Loucy (cell line): Measurements from ENCODE around the gene ICE1.
"Not testable (repeated sequence)": the region's sequence is repeated elsewhere in the genome, so short reads cannot be mapped to it uniquely, and the experiment has no call there.

Experiments used
- H2AFZ ChIP-seq: fragments of 200-600 bp; sonication (generic); 2 replicates; pipeline ENCODE4 v1.6.0; 2016; ENCODE audit warnings: antibody characterized with exemption, mild to moderate bottlenecking, low read length, moderate library complexity
- H3F3A ChIP-seq: fragments of 200-600 bp; 2 replicates; pipeline ENCODE4 v1.6.0; 2016; ENCODE audit warnings: antibody characterized with exemption, low read depth, mild to moderate bottlenecking
- H3K27me3 ChIP-seq: fragments of 200-600 bp; sonication (generic); 2 replicates; pipeline ENCODE4 v1.6.1; 2014; ENCODE audit warnings: low read length, mild to moderate bottlenecking; ENCODE audit not compliant: insufficient read depth, poor library complexity, severe bottlenecking
- H3K36me3 ChIP-seq: fragments of 200-600 bp; sonication (generic); 2 replicates; pipeline ENCODE4 v1.6.1; 2016; ENCODE audit warnings: low read length; ENCODE audit not compliant: insufficient read depth
- H3K4me1 ChIP-seq: fragments of 200-600 bp; sonication (generic); 2 replicates; pipeline ENCODE4 v1.5.1; 2014; ENCODE audit warnings: low read length, mild to moderate bottlenecking; ENCODE audit not compliant: insufficient read depth, poor library complexity, severe bottlenecking
- H3K4me2 ChIP-seq: fragments of 200-600 bp; sonication (generic); 2 replicates; pipeline ENCODE4 v1.6.0; 2014; ENCODE audit warnings: antibody characterized with exemption, low read length, low read depth, mild to moderate bottlenecking; ENCODE audit not compliant: poor library complexity, severe bottlenecking
- H3K4me3 ChIP-seq: fragments of 200-600 bp; sonication (generic); 2 replicates; pipeline ENCODE4 v1.5.1; 2014; ENCODE audit warnings: low read length, mild to moderate bottlenecking, mixed read lengths; ENCODE audit not compliant: poor library complexity, severe bottlenecking
- H3K79me2 ChIP-seq: fragments of 200-600 bp; sonication (generic); 2 replicates; pipeline ENCODE4 v1.6.1; 2014; ENCODE audit warnings: low read length; ENCODE audit not compliant: insufficient read depth
- H3K9ac ChIP-seq: fragments of 200-600 bp; sonication (generic); 2 replicates; pipeline ENCODE4 v1.6.0; 2014; ENCODE audit warnings: mild to moderate bottlenecking, low read depth, low read length, moderate library complexity; ENCODE audit not compliant: poor library complexity, severe bottlenecking
- H3K9me2 ChIP-seq: fragments of 200-600 bp; sonication (generic); replicated peaks from 2 replicates; pipeline ENCODE4 v1.6.1; 2016; ENCODE audit warnings: low read depth, low read length, mixed read lengths
- H3K9me3 ChIP-seq: fragments of 200-600 bp; sonication (generic); 2 replicates; pipeline ENCODE4 v1.6.1; 2014; ENCODE audit warnings: mild to moderate bottlenecking, antibody characterized with exemption, low read length, low read depth; ENCODE audit not compliant: insufficient read depth
- H4K20me1 ChIP-seq: fragments of 200-600 bp; sonication (generic); 2 replicates; pipeline ENCODE4 v1.6.0; 2014; ENCODE audit warnings: antibody characterized with exemption, low read length, mild to moderate bottlenecking; ENCODE audit not compliant: insufficient read depth, poor library complexity, severe bottlenecking
- CTCF ChIP-seq: fragments of 200-600 bp; sonication (generic); conservative IDR thresholded peaks from 2 replicates; pipeline ENCODE4 v1.5.1; 2014; ENCODE audit warnings: mild to moderate bottlenecking, antibody characterized with exemption, low read length
- EZH2phosphoT487 ChIP-seq: fragments of 200-600 bp; IDR thresholded peaks from 2 replicates; pipeline ENCODE4 v1.6.1; 2018; ENCODE audit warnings: antibody characterized with exemption, mild to moderate bottlenecking, moderate library complexity, borderline replicate concordance

Gene ICE1

GRCh38 chr5:5394384-5394986 is 28.0 kb upstream of the ICE1 start:
- not testable (repeated sequence) for H3K9me2 ChIP-seq, H3K79me2 ChIP-seq, H3K4me2 ChIP-seq, H3K9me3 ChIP-seq, H3K4me1 ChIP-seq, H2AFZ ChIP-seq, H3F3A ChIP-seq, H3K27me3 ChIP-seq, H4K20me1 ChIP-seq, H3K36me3 ChIP-seq, H3K4me3 ChIP-seq, H3K9ac ChIP-seq
- peak; percentile 30; the same call in 1 of the 2 replicates for TF ChIP-seq CTCF

- H3K4me3 ChIP-seq, H3K36me3 ChIP-seq, H3K4me1 ChIP-seq, H3K4me2 ChIP-seq, H2AFZ ChIP-seq, H3K9me3 ChIP-seq, H4K20me1 ChIP-seq, H3K27me3 ChIP-seq, H3K9ac ChIP-seq, H3K9me2 ChIP-seq, H3F3A ChIP-seq, H3K79me2 ChIP-seq: not testable (repeated sequence)
Measured at GRCh38 chr5:5395093-5395492, 27.4 kb upstream of the ICE1 start.

GRCh38 chr5:5398071-5398470 is 24.4 kb upstream of the ICE1 start:
- no peak for TF ChIP-seq CTCF
- no peak for TF ChIP-seq EZH2phosphoT487
- no peaks in the 10 kb centered on the region for H4K20me1 ChIP-seq
- H3K9ac ChIP-seq: no peak overlapping the region
- no peaks in the 10 kb centered on the region for H3K4me1 ChIP-seq
- H3K4me3 ChIP-seq: no peak overlapping the region
- H3K9me3 ChIP-seq: no peaks in the 10 kb centered on the region
- no peaks in the 10 kb centered on the region for H3K27me3 ChIP-seq
- no peak overlapping the region for H2AFZ ChIP-seq
- H3K4me2 ChIP-seq: no peak overlapping the region
- no peaks in the 10 kb centered on the region for H3K79me2 ChIP-seq
- no peaks in the 10 kb centered on the region for H3K9me2 ChIP-seq
- no peaks in the 10 kb centered on the region for H3F3A ChIP-seq
- H3K36me3 ChIP-seq: no peaks in the 10 kb centered on the region

GRCh38 chr5:5401095-5401494 is 21.4 kb upstream of the ICE1 start:
- H3K4me2 ChIP-seq: no peak overlapping the region
- no peaks in the 10 kb centered on the region for H3K27me3 ChIP-seq
- H3K9me3 ChIP-seq: no peaks in the 10 kb centered on the region
- no peak overlapping the region for H3K4me3 ChIP-seq
- TF ChIP-seq EZH2phosphoT487 (no peak), CTCF (no peak)
- H3F3A ChIP-seq: no peaks in the 10 kb centered on the region
- no peaks in the 10 kb centered on the region for H3K9me2 ChIP-seq
- no peaks in the 10 kb centered on the region for H3K79me2 ChIP-seq
- no peak overlapping the region for H3K9ac ChIP-seq
- H4K20me1 ChIP-seq: no peaks in the 10 kb centered on the region
- no peaks in the 10 kb centered on the region for H3K4me1 ChIP-seq
- H3K36me3 ChIP-seq: no peaks in the 10 kb centered on the region
- no peak overlapping the region for H2AFZ ChIP-seq
